GM12878 (cell line): ENCODE data around the gene CLEC17A. TPM values are rescaled to one million over a fixed set of nuclear protein-coding genes. Genes with fewer than 3 reads are reported as not detected.

Experiments
- ATAC-seq: fragments of 200-7000 bp; cut with Tn5 transposase; 3 replicates; pipeline ENCODE4 v1.9.1; 2020; ENCODE audit warnings: mild to moderate bottlenecking, moderate library complexity
- BruUV-seq: library from RNA; stranded (reverse); fragments of 400-500 nt; replicated peaks from 2 replicates; lab custom pipeline; 2021; lab: Mats Ljungman, UMichigan
- CTCF ChIA-PET: fragments of 300-600 bp; sonication (Branson Sonifier 250); formaldehyde crosslinking; extraction: SDS; loops from one replicate; lab custom pipeline; 2021; ENCODE audit warnings: inconsistent platforms; lab: Yijun Ruan, JAX
- POLR2A ChIA-PET: fragments of 350-600 bp; formaldehyde crosslinking; extraction: SDS; loops from one replicate; lab custom pipeline; 2021; ENCODE audit warnings: inconsistent platforms; lab: Charles Lee
- RAD21 ChIA-PET: fragments of 300-600 bp; sonication (Branson Sonifier 250); formaldehyde crosslinking; loops from one replicate; lab custom pipeline; 2023; ENCODE audit warnings: antibody characterized with exemption; ENCODE audit not compliant: unreplicated experiment; lab: Charles Lee
- SMC1A ChIA-PET: fragments of 300-600 bp; sonication (Branson Sonifier 250); formaldehyde crosslinking; loops from one replicate; lab custom pipeline; 2023; ENCODE audit not compliant: unreplicated experiment, uncharacterized antibody; lab: Charles Lee
- DNase-seq: peaks from one replicate; pipeline ENCODE4 v3.0.0-alpha.2; 2011; ENCODE audit warnings: low read depth, low spot score
- FAIRE-seq: peaks from 3 replicates; lab custom pipeline; 2011; peaks lifted over from hg19 to GRCh38; lab: Jason Lieb, UNC
- H2AFZ ChIP-seq: 2 replicates; pipeline ENCODE4 v1.6.0; 2011; ENCODE audit warnings: low read depth, low read length, control low read depth; ENCODE audit not compliant: control insufficient read depth
- H3K27ac ChIP-seq: 2 replicates; pipeline ENCODE4 v1.5.1; 2011; ENCODE audit warnings: control low read depth; ENCODE audit not compliant: control insufficient read depth, insufficient read depth
- H3K27me3 ChIP-seq, 2 experiments: replicated peaks in 1 of 2; 2 replicates each; pipeline versions ENCODE4 v1.6.0 to v1.6.1; 2011; ENCODE audit warnings: low read length in 1 of 2; ENCODE audit not compliant: control insufficient read depth in 2 of 2, insufficient read depth in 2 of 2
- H3K36me3 ChIP-seq, 2 experiments: 2 replicates each; pipeline ENCODE4 v1.5.1; 2011; ENCODE audit warnings: low read length in 1 of 2; ENCODE audit not compliant: control insufficient read depth in 2 of 2, insufficient read depth in 2 of 2
- H3K4me1 ChIP-seq: 2 replicates; pipeline ENCODE4 v1.6.1; 2011; ENCODE audit warnings: mild to moderate bottlenecking, low read length, moderate library complexity, mixed read lengths; ENCODE audit not compliant: control insufficient read depth, insufficient read depth
- H3K4me2 ChIP-seq: 2 replicates; pipeline ENCODE4 v1.6.0; 2011; ENCODE audit warnings: control low read depth; ENCODE audit not compliant: control insufficient read depth, insufficient read depth
- H3K4me3 ChIP-seq: fragments of 200-600 bp; sonication (generic); 2 replicates; pipeline ENCODE4 v1.5.1; 2016
- H3K79me2 ChIP-seq: 2 replicates; pipeline ENCODE4 v1.6.0; 2011; ENCODE audit warnings: low read length; ENCODE audit not compliant: control insufficient read depth, insufficient read depth
- H3K9ac ChIP-seq: 2 replicates; pipeline ENCODE4 v1.8.0; 2011; ENCODE audit warnings: low read length, control low read depth, mixed read lengths; ENCODE audit not compliant: control insufficient read depth, insufficient read depth
- H3K9me3 ChIP-seq: replicated peaks from 3 replicates; pipeline ENCODE4 v1.5.1; 2011; ENCODE audit warnings: mild to moderate bottlenecking, low read length; ENCODE audit not compliant: control insufficient read depth, insufficient read depth
- H4K20me1 ChIP-seq: 2 replicates; pipeline ENCODE4 v1.6.0; 2011; ENCODE audit not compliant: control insufficient read depth, insufficient read depth
- CBX3 ChIP-seq: fragments of 200-600 bp; sonication (generic); IDR thresholded peaks from 2 replicates; pipeline ENCODE4 v1.6.1; 2016; ENCODE audit warnings: low read depth, borderline replicate concordance
- FOXM1 ChIP-seq: IDR thresholded peaks from 2 replicates; pipeline ENCODE4 v1.6.1; 2012; ENCODE audit warnings: low read depth, mild to moderate bottlenecking, inconsistent platforms, low read length, moderate library complexity
- POLR2AphosphoS2 ChIP-seq: IDR thresholded peaks from 2 replicates; pipeline ENCODE4 v1.6.1; 2011; ENCODE audit warnings: low read depth, mild to moderate bottlenecking, low read length, improper control_type of control experiment, moderate library complexity
- RAD21 ChIP-seq: IDR thresholded peaks from 2 replicates; pipeline ENCODE4 v1.6.1; 2011; ENCODE audit warnings: mild to moderate bottlenecking, low read depth, low read length, moderate library complexity; ENCODE audit not compliant: insufficient read depth
- RB1 ChIP-seq: fragments of 450-650 bp; formaldehyde crosslinking; IDR thresholded peaks from 2 replicates; pipeline ENCODE4 v1.6.1; 2017; ENCODE audit warnings: mild to moderate bottlenecking, borderline replicate concordance
- RELA ChIP-seq: fragments of 450-650 bp; IDR thresholded peaks from 2 replicates; pipeline ENCODE4 v1.8.0; 2014; ENCODE audit warnings: borderline replicate concordance; ENCODE audit not compliant: partially characterized antibody
- SIN3A ChIP-seq: IDR thresholded peaks from 2 replicates; pipeline ENCODE4 v1.6.1; 2012; ENCODE audit warnings: low read depth, low read length, improper control_type of control experiment
- SMC3 ChIP-seq: IDR thresholded peaks from 2 replicates; pipeline ENCODE4 v1.6.1; 2011; ENCODE audit warnings: low read length, improper control_type of control experiment, borderline replicate concordance
- TBL1XR1 ChIP-seq: IDR thresholded peaks from 2 replicates; pipeline ENCODE4 v1.6.1; 2012; ENCODE audit warnings: low read depth, low read length, improper control_type of control experiment
- TCF3 ChIP-seq: IDR thresholded peaks from 2 replicates; pipeline ENCODE4 v1.6.1; 2012; ENCODE audit warnings: low read depth, mild to moderate bottlenecking, low read length, borderline replicate concordance; ENCODE audit not compliant: insufficient read depth
- TCF7 ChIP-seq: IDR thresholded peaks from 2 replicates; pipeline ENCODE4 v1.6.1; 2014; ENCODE audit warnings: antibody characterized with exemption, borderline replicate concordance
- ZZZ3 ChIP-seq: IDR thresholded peaks from 2 replicates; pipeline ENCODE4 v1.6.1; 2011; ENCODE audit warnings: low read depth; ENCODE audit not compliant: control insufficient read depth, insufficient read length
- WGBS: methylation state at CpG from one replicate; pipeline ENCODE4 v1.1.6; 2016; ENCODE audit warnings: low lambda C conversion rate; ENCODE audit not compliant: insufficient replicate concordance, insufficient coverage; ENCODE audit errors: missing lambda C conversion rate; 5-methylcytosine and 5-hydroxymethylcytosine counted together
- in situ Hi-C: fragments of 300-500 bp; cut with MboI; formaldehyde crosslinking; loops from 9 replicates; pipeline ENCODE4 v1.14.3; 2018; ENCODE audit warnings: mixed read lengths
- intact Hi-C: fragments of 100-400 bp; cut with micrococcal nuclease; formaldehyde crosslinking; loops from one replicate; pipeline ENCODE4 v1.14.2; 2022; ENCODE audit not compliant: unreplicated experiment
- polyA plus RNA-seq, 11 experiments: library from polyadenylated mRNA; depleted of rRNA in 4 of 11; unstranded in 6 of 11; stranded (reverse) in 5 of 11; fragments of >200 nt; fragmentation: Nextera tagmentation in 4 of 11; fragmentation: Illumina TruSeq in 1 of 11; extraction: Ambion mirVana in 4 of 11; extraction: Trizol in 1 of 11; gene quantifications; 1 replicate in 1 of 11; 2 replicates in 10 of 11; pipeline versions ENCODE4 v1.2.1 to v1.2.3, GENCODE V29; 2011 to 2016; ENCODE audit warnings: inconsistent platforms in 2 of 11, missing spikeins in 2 of 11, low read depth in 1 of 11
- total RNA-seq, 4 experiments: library from RNA; depleted of rRNA in 3 of 4; stranded (reverse); fragments of >200 nt in 3 of 4; fragmentation: Illumina TruSeq in 1 of 4; extraction: Trizol in 1 of 4; gene quantifications; 2 replicates each; pipeline versions ENCODE4 v1.2.1 to v1.2.3, GENCODE V29; 2013 to 2021
- TF ChIP-seq, protein P1 (sequence below): fragments of 450-650 bp; IDR thresholded peaks from 2 replicates; pipeline ENCODE4 v1.6.1; 2014; ENCODE audit warnings: mild to moderate bottlenecking
- TF ChIP-seq, protein P2 (sequence below): fragments of 450-650 bp; IDR thresholded peaks from 2 replicates; pipeline ENCODE4 v1.6.1; 2017; ENCODE audit warnings: borderline replicate concordance

The CLEC17A gene
- total and polyA plus RNA-seq, 10 of the 15 experiments (the other 5 are each of a cell fraction or from before 2014, with no cell fraction given) = 12.9 to 131 (median 97.3) TPM

DNA sequence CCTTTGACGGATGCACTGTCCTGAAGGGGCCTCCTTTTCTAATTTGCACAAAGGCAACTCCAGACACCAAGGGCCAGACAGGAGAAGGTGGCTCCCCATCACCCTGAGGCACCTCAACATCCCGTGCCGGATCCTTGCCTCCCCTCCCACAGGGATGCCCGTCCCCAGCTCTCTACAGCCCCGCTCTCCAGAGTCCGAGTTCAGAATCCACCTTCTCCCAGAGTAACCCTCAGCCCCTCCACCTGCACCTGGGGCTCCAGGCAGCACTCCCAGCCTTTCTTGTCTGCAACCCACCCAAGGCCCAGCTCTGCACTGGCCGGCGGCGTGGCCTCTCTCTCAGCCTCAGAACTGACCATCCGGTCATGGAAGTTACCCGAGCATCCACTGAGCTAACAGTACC is 15.8 kb upstream of the CLEC17A start:
- Histone ChIP-seq H3K4me3 (no peak overlapping the region), H3K79me2 (peaks cover 22% of the 10 kb centered on the region), H3K9me3 (no peaks in the 10 kb centered on the region), H3K4me1 (peaks cover 6% of the 10 kb centered on the region), H2AFZ (no peak overlapping the region), H3K27me3 (no peaks in the 10 kb centered on the region), H4K20me1 (no peaks in the 10 kb centered on the region), H3K36me3 (peaks cover 0 to 12% of the 10 kb centered on the region in 2 experiments; a peak in 3 of 4 replicates), H3K4me2 (no peak overlapping the region), H3K9ac (no peak overlapping the region), H3K27ac (no peak overlapping the region)
- DNase-seq (no peak), FAIRE-seq (no peak), ATAC-seq (no peak)
- no peak for TF ChIP-seq TCF3
- TF ChIP-seq FOXM1 = no peak
- no peak for TF ChIP-seq SIN3A
- intact Hi-C loops (no loop called here), in situ Hi-C loops (loop anchor here (5.0 kb wide), 1 partner anchor 325 kb away; no protein-coding TSS in a partner anchor)
- ChIA-PET CTCF (no interaction called here), SMC1A (interaction anchor here (1.8 kb wide), 1 partner anchor 119 kb away, joined by 4 read pairs; no protein-coding TSS in a partner anchor), POLR2A (no interaction called here), RAD21 (no interaction called here)
- BruUV-seq = no TSS peak
- 88% methylated on average over 11 of the region's 11 CpGs for WGBS

DNA sequence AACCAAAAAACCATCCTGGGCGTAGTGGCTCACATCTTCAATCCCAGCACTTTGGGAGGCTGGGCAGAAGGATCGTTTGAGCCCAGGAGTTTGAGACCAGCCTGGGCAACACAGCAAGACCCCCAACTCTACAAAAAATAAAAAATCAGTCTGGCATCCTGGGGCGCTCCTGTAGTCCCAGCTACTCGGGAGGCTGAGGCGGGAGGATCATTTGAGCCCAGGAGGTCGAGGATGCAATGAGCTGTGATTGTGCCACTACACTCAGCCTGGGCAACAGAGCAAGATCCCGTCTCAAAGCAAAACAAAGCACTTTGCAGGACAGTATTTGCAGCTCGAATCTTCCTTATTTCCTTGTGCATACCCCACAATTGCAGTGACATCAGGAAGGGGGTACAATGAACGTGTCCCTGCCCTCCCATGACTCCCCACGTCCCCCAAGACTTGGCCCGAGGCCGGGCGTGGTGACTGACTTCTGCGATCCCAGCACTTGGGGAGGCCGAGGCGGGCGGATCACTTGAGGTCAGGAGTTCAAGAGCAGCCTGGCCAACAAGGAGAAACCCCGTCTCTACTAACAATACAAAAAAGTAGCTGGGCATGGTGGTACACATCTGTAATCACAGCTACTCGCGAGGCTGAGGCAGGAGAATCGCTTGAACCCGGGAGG is 11.9 kb upstream of the CLEC17A start:
- FAIRE-seq (no peak), DNase-seq (no peak), ATAC-seq (no peak)
- no peak overlapping the region for H2AFZ ChIP-seq
- WGBS = 57% methylated on average over 22 of the region's 22 CpGs
- peaks cover 0 to 3% of the 10 kb centered on the region in 2 experiments; a peak in 2 of 4 replicates for H3K36me3 ChIP-seq
- ChIA-PET CTCF (interaction anchor here (0.6 to 14.6 kb wide), 8 partner anchors 10 to 1480 kb away, joined by 3 to 803 read pairs (median 6); partner anchors contain the start of gene ZNF333), RAD21 (interaction anchor here (1.6 to 13.6 kb wide), 2 partner anchors 15 to 116 kb away, joined by 3 to 593 read pairs; partner anchors contain the start of gene ZNF333), POLR2A (interaction anchor here (0.5 to 11.9 kb wide), 3 partner anchors 10 to 1082 kb away, joined by 4 to 190 read pairs (median 11); partner anchors contain the start of gene ZNF333), SMC1A (interaction anchor here (3.9 to 12.5 kb wide), 2 partner anchors 34 to 117 kb away, joined by 23 to 558 read pairs; partner anchors contain the start of gene ZNF333)
- no peaks in the 10 kb centered on the region for H3K27me3 ChIP-seq
- H3K9me3 ChIP-seq = no peaks in the 10 kb centered on the region
- H3K9ac ChIP-seq = peak overlapping the region; percentile 71
- intact Hi-C loops (loop anchor here (5.0 to 10.0 kb wide), 3 partner anchors 36 to 316 kb away; partner anchors contain the start of gene OR7A17), in situ Hi-C loops (loop anchor here (5.0 kb wide), 1 partner anchor 116 kb away; no protein-coding TSS in a partner anchor)
- H3K4me2 ChIP-seq = peak overlapping the region; percentile 66
- peak overlapping the region; percentile 93 for H3K27ac ChIP-seq
- peaks cover 12% of the 10 kb centered on the region for H3K4me1 ChIP-seq
- BruUV-seq = no TSS peak
- H4K20me1 ChIP-seq = no peaks in the 10 kb centered on the region
- peaks cover 22% of the 10 kb centered on the region for H3K79me2 ChIP-seq
- peak overlapping the region; percentile 99 for H3K4me3 ChIP-seq
- TF ChIP-seq, protein P1, sequence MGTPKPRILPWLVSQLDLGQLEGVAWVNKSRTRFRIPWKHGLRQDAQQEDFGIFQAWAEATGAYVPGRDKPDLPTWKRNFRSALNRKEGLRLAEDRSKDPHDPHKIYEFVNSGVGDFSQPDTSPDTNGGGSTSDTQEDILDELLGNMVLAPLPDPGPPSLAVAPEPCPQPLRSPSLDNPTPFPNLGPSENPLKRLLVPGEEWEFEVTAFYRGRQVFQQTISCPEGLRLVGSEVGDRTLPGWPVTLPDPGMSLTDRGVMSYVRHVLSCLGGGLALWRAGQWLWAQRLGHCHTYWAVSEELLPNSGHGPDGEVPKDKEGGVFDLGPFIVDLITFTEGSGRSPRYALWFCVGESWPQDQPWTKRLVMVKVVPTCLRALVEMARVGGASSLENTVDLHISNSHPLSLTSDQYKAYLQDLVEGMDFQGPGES = no peak
- TF ChIP-seq, protein P2, sequence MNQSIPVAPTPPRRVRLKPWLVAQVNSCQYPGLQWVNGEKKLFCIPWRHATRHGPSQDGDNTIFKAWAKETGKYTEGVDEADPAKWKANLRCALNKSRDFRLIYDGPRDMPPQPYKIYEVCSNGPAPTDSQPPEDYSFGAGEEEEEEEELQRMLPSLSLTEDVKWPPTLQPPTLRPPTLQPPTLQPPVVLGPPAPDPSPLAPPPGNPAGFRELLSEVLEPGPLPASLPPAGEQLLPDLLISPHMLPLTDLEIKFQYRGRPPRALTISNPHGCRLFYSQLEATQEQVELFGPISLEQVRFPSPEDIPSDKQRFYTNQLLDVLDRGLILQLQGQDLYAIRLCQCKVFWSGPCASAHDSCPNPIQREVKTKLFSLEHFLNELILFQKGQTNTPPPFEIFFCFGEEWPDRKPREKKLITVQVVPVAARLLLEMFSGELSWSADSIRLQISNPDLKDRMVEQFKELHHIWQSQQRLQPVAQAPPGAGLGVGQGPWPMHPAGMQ = no peak
- TF ChIP-seq RELA (no peak), TBL1XR1 (no peak), RAD21 (no peak), RB1 (no peak), CBX3 (no peak), TCF7 (no peak), POLR2AphosphoS2 (no peak), SMC3 (no peak), ZZZ3 (no peak)
